ENCODE measurements around the gene E2F4.

Gene E2F4

DNA sequence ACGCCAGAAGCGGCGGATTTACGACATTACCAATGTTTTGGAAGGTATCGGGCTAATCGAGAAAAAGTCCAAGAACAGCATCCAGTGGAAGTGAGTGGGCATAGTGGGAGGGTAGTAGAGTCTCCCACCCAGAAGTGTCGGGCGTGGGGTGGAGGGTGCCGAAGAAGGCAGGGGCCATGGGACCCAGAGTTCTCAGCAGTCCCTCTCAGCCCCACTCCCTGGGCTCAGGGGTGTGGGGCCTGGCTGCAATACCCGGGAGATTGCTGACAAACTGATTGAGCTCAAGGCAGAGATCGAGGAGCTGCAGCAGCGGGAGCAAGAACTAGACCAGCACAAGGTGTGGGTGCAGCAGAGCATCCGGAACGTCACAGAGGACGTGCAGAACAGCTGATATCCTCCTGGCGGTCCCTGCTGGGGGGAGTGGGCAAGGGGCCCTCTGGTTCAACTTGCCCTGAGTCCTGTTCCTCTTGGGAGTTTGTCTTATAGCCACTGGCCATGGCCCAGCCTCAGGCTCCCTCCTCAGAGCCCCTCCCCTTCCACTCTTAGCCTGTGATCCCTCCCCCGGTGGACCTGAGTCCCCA lies 916 bp downstream of the E2F4 start:
- no peak for DNase-seq

GRCh38 chr16:67193536-67193935 lies 1.6 kb downstream of the E2F4 start:
- no peak for DNase-seq

GRCh38 chr16:67194260-67194659 lies 2.3 kb downstream of the E2F4 start:
- no peak for DNase-seq

GRCh38 chr16:67195676-67196075 lies 3.7 kb downstream of the E2F4 start:
- no peak for DNase-seq

- no peak for DNase-seq
Observed at GRCh38 chr16:67196881-67197280, 4.9 kb downstream of the E2F4 start.

DNA sequence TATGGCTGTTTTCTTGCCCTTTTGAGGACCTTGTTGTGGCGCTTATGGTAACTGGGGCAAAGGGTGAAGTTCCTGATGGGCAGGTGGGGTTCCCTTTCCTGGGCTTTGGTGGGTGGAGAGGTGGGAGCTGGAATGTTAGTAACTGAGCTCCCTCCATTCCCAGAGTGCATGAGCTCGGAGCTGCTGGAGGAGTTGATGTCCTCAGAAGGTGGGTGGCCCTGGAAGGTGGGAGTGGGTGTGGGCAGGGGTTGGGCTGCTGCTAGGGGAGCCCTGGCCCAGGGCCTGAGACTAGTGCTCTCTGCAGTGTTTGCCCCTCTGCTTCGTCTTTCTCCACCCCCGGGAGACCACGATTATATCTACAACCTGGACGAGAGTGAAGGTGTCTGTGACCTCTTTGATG lies 5.7 kb downstream of the E2F4 start:
- no peak for DNase-seq

DNA sequence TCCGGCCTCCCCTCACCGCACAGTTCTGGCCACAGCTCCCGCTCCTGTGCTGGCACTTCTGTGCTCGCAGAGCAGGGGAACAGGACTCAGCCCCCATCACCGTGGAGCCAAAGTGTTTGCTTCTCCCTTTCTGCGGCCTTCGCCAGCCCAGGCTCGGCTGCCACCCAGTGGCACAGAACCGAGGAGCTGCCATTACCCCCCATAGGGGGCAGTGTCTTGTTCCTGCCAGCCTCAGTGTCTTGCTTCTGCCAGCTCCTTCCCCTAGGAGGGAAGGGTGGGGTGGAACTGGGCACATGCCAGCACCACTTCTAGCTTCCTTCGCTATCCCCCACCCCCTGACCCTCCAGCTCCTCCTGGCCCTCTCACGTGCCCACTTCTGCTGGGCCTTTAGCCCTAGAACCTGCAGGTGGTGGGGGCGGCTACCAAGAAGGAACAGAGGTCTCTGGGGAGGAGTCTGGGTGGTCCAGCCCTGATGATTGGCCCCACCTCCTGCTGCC lies 6.3 kb downstream of the E2F4 start:
- no peak for DNase-seq

DNA sequence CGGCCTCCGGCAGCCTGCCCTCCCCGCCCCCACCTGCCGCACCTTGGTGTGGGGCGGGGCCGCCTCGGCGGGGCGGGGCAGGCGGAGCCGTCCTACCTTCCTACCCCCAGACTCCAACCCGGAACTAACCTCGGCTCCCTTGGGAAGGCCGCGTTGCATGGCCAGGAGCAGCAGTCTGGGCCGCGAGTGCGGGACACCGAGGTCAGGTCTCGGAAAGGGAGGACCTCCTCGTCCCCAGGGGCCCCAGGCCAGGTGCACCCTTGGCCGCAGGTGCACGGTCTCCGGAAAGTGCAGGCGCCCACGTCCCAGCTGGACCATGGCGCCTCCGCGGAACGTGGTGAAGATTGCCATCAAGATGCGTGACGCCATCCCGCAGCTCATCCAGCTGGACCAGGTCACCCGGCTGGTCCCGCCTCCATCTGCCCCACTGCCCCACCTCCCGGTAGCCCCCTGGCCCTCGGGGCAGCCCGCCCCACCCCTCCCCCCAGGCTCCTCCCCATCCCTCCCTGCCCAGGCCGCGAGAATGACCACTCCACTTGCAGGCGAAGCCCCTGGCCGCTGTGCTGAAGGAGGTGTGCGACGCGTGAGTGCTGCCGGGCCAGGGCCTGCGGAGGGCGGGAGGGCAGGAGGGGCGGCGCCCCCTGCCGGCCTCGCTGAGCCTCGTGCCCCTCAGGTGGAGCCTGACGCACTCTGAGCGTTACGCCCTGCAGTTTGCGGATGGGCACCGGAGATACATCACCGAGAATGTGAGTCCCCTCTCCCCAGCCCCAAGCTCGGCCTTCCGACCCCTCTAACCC lies 7.3 kb downstream of the E2F4 start, which contains the start of gene ELMO3:
ELMO3 (plus strand) TSS at position 121 of the 797 bp plus-strand sequence; CDS start at position 317, 196 bp downstream.
- no peak for DNase-seq

- no peak for DNase-seq
Observed at GRCh38 chr16:67199808-67200198, 7.8 kb downstream of the E2F4 start.

- no peak for DNase-seq
Observed at GRCh38 chr16:67200491-67200890, 8.5 kb downstream of the E2F4 start.

- DNase-seq = no peak
Observed at GRCh38 chr16:67201411-67202345, 9.7 kb downstream of the E2F4 start.

DNA sequence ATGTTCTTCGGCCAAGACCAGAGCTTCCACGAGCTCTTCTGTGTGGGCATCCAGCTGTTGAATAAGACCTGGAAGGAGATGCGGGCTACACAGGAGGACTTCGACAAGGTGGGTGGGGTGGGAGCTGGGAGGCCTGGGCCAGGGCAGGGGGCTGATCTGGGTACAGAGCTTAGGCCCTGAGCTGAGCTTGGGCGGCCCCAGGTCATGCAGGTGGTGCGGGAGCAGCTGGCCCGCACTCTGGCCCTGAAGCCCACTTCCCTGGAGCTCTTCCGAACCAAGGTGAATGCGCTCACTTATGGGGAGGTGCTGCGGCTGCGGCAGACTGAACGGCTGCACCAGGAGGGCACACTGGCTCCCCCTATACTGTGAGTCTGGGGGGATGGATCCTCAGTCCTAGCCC lies 10.5 kb downstream of the E2F4 start:
- no peak for DNase-seq

DNA sequence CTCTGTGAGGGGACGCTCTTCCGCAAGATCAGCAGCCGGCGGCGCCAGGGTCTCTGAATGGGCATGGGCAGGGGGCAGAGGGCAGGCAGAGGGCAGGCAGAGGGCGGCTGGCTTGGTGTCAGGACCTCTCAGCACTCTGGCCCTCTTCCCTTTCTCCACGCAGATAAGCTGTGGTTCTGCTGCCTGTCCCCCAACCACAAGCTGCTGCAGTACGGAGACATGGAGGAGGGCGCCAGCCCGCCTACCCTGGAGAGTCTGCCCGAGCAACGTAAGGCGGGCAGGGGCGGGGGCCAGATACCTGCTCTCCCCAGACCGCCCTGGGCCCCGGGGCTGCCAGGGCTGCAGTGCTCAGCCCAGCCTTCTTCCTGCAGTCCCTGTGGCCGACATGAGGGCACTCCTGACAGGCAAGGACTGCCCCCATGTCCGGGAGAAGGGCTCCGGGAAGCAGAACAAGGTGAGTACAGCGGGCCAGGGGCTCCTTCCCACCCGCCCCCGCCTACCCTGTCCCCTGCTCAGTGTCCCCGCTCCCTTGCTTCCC lies 11.1 kb downstream of the E2F4 start:
- DNase-seq = no peak

DNA sequence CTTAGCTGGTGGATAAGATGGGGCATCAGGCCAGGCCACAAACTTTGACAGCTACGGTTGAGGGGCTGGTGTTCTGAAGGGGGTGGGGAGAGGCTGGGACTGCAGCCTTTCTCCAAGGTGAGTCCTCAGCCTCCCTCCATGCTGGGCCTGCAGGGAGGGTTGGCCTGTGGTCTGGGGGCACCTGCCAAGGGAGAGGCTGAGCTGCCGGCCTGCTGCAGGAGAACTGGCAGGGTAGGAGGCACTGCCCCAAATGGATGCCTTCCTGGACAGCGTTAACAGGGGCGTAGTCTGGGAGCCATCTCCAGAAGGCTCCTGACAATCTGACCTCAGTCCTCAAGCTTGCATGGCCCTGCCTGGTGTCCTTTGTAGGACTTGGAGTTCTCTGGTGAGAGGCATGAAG lies 12.1 kb downstream of the E2F4 start:
- no peak for DNase-seq

GRCh38 chr16:67206129-67206837 lies 14.3 kb downstream of the E2F4 start:
- no peak for DNase-seq

GRCh38 chr16:67206838-67207248 lies 14.9 kb downstream of the E2F4 start:
- no peak for DNase-seq

GRCh38 chr16:67207249-67208091 lies 15.5 kb downstream of the E2F4 start:
- DNase-seq = no peak

DNA sequence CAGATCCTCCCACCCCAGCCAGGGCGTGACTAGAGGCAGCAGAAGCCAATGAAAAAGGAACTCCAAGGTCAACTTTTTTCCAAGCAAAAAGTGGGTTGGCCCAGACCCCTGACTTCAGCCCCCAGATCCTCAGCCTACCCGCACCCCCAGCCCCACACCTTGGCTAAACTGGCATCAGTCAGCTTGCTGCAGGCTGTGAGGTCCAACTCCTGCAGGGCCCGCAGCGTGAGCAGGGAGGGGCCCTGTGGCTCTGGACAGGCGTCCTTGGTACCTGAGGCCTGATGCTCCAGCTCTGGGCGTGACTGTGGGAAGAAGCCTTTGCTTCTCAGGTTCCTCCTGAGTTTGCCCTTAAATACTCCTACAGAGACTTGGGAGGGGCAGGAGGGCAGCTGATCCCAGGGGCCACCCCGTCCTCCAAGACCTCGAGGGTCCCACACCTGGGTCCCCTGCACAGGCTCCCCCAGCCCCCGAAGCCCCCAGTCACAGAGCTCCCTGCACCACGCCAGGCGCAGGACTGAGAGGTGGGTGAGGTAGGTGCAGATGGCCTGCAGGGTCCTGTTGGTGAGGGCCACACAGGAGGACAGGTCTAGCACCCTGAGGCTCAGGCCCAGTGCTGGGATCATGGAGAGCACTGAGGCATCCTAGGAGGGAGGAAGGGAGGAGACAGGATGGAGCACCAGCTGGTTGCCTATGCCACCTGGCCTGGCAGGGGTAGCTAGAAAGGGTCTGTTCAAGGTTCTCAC lies 16.4 kb downstream of the E2F4 start:
- DNase-seq = no peak

GRCh38 chr16:67209565-67209964 lies 17.6 kb downstream of the E2F4 start:
- no peak for DNase-seq

DNA sequence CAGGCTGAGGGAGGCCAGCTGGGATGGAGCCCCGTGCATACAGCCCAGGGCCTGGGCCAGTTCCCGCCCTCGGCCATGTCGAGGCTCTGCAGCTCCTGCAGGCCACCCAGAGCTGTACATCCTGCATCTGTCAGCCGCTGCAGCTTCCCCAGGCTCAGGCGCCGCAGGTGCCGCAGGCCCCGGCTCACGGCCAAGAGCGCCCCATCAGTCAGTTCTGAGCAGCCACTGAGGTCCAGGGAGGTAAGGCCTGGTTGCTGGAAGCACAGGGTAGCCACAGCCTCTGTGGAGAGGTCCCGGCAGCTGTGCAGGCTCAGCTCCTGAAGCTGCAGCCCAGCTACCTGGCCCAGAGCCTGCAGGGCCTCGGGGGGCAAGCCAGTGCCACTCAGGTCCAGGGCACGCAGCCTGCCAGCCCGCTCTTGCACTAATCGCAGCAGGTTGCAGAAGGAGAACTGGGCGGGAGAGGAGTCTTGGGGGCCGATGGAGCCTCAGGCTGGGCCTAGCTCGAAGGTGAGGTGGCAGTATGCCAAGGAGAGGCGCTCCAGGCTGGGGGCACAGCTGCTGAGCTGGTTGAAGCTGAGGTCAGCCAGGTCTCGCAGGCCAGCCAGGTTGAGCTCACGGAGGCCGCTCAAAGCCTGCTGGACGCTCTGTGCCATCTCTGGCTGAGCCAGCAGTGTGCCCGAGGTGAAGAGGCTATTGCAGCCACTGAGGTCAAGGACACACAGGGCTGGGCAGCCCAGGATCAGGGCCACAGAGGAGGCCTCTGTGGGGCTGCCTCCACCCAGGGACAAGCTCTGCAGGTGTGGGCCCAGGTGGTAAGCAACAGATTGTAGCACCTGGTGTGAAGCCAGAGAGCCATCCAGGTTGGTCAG lies 18.3 kb downstream of the E2F4 start:
- DNase-seq = no peak

Measured in NCI-H510A treated with DMSO at 0.1 percent for 48 hours (cell line).